Measurements from ENCODE around the gene SLC16A6. TPM values are rescaled to one million over a fixed set of nuclear protein-coding genes. Genes with fewer than 3 reads are reported as not detected.

The SLC16A6 gene
- total RNA-seq, 2 donors from 2014 or later, result 0.41 to 1.2 TPM

GRCh38 chr17:68327823-68328557 lies 37.1 kb upstream of the SLC16A6 start:
- peaks cover 12% of the 10 kb centered on the region for H3K9me3 ChIP-seq
- H3K4me3 ChIP-seq, result no peak overlapping the region
- TF ChIP-seq CTCF (IDR thresholded peaks at IDR 0.05), result no peak
- ATAC-seq (ENCODE audit: insufficient number of reproducible peaks, low FRiP score, low read depth) (no peak), DNase-seq (ENCODE audit: low spot score) (no peak)
- no peaks in the 10 kb centered on the region for H3K27me3 ChIP-seq (replicated peaks; ENCODE audit: insufficient read depth)
- no peaks in the 10 kb centered on the region for H3K4me1 ChIP-seq (ENCODE audit: control insufficient read depth in 1 of 2, low read depth in 2 of 2)
- no peaks in the 10 kb centered on the region for H3K36me3 ChIP-seq
- H3K27ac ChIP-seq, result no peak overlapping the region

- TF ChIP-seq CTCF (IDR thresholded peaks at IDR 0.05), result no peak
- Histone ChIP-seq H3K4me1 (ENCODE audit: control insufficient read depth in 1 of 2, low read depth in 2 of 2) (no peaks in the 10 kb centered on the region), H3K27ac (no peak overlapping the region), H3K27me3 (replicated peaks; ENCODE audit: insufficient read depth) (no peaks in the 10 kb centered on the region), H3K4me3 (no peak overlapping the region), H3K36me3 (no peaks in the 10 kb centered on the region), H3K9me3 (peaks cover 5% of the 10 kb centered on the region)
- ATAC-seq (ENCODE audit: insufficient number of reproducible peaks, low FRiP score, low read depth) (no peak), DNase-seq (ENCODE audit: low spot score) (no peak)
Measured at GRCh38 chr17:68326681-68327080, 35.8 kb upstream of the SLC16A6 start.

GRCh38 chr17:68325961-68326360 lies 35.0 kb upstream of the SLC16A6 start:
- Histone ChIP-seq H3K36me3 (no peaks in the 10 kb centered on the region), H3K4me1 (ENCODE audit: control insufficient read depth in 1 of 2, low read depth in 2 of 2) (no peaks in the 10 kb centered on the region), H3K4me3 (no peak overlapping the region), H3K27ac (no peak overlapping the region), H3K27me3 (replicated peaks; ENCODE audit: insufficient read depth) (no peaks in the 10 kb centered on the region), H3K9me3 (no peaks in the 10 kb centered on the region)
- no peak for TF ChIP-seq CTCF (IDR thresholded peaks at IDR 0.05)
- DNase-seq (ENCODE audit: low spot score), result no peak
- ATAC-seq (ENCODE audit: insufficient number of reproducible peaks, low FRiP score, low read depth), result no peak

GRCh38 chr17:68324654-68325336 lies 33.9 kb upstream of the SLC16A6 start:
- TF ChIP-seq CTCF (IDR thresholded peaks at IDR 0.05), result no peak
- ATAC-seq (ENCODE audit: insufficient number of reproducible peaks, low FRiP score, low read depth) (no peak), DNase-seq (ENCODE audit: low spot score) (no peak)
- Histone ChIP-seq H3K36me3 (no peaks in the 10 kb centered on the region), H3K27ac (no peak overlapping the region), H3K4me1 (ENCODE audit: control insufficient read depth in 1 of 2, low read depth in 2 of 2) (no peaks in the 10 kb centered on the region), H3K27me3 (replicated peaks; ENCODE audit: insufficient read depth) (no peaks in the 10 kb centered on the region), H3K4me3 (no peak overlapping the region), H3K9me3 (no peaks in the 10 kb centered on the region)

GRCh38 chr17:68324114-68324513 lies 33.2 kb upstream of the SLC16A6 start:
- no peaks in the 10 kb centered on the region for H3K36me3 ChIP-seq
- H3K27ac ChIP-seq, result no peak overlapping the region
- TF ChIP-seq CTCF (IDR thresholded peaks at IDR 0.05), result no peak
- no peaks in the 10 kb centered on the region for H3K4me1 ChIP-seq (ENCODE audit: control insufficient read depth in 1 of 2, low read depth in 2 of 2)
- no peak overlapping the region for H3K4me3 ChIP-seq
- ATAC-seq (ENCODE audit: insufficient number of reproducible peaks, low FRiP score, low read depth), result no peak
- DNase-seq (ENCODE audit: low spot score), result no peak
- no peaks in the 10 kb centered on the region for H3K27me3 ChIP-seq (replicated peaks; ENCODE audit: insufficient read depth)
- no peaks in the 10 kb centered on the region for H3K9me3 ChIP-seq

Data from thoracic aorta (tissue), 2 donors.